ENCODE results near the gene ITPR2.

The ITPR2 gene

GRCh38 chr12:26830783-26831551 lies 2.0 kb downstream of the ITPR2 start:
- Histone ChIP-seq H3K4me3 (replicated peaks; ENCODE audit: low read depth, low read length) (peak overlapping the region; percentile 67), H3K27me3 (replicated peaks; ENCODE audit: control insufficient read depth, insufficient read depth, low read length) (no peaks in the 10 kb centered on the region), H3K36me3 (ENCODE audit: control insufficient read depth, insufficient read depth, low read length) (no peaks in the 10 kb centered on the region; the same call in 1 of the 2 replicates)
- no peak for DNase-seq (ENCODE audit: extremely low read depth, insufficient read length)
- no peak for TF ChIP-seq CTCF (IDR thresholded peaks at IDR 0.05; ENCODE audit: insufficient read depth, low read length, poor library complexity, severe bottlenecking)

- no peaks in the 10 kb centered on the region; the same call in 1 of the 2 replicates for H3K36me3 ChIP-seq (ENCODE audit: control insufficient read depth, insufficient read depth, low read length)
- no peak for DNase-seq (ENCODE audit: extremely low read depth, insufficient read length)
- no peaks in the 10 kb centered on the region for H3K27me3 ChIP-seq (replicated peaks; ENCODE audit: control insufficient read depth, insufficient read depth, low read length)
- H3K4me3 ChIP-seq (replicated peaks; ENCODE audit: low read depth, low read length) = peak overlapping the region; percentile 67
- no peak for TF ChIP-seq CTCF (IDR thresholded peaks at IDR 0.05; ENCODE audit: insufficient read depth, low read length, poor library complexity, severe bottlenecking)
Measured at GRCh38 chr12:26830363-26830762, 2.6 kb downstream of the ITPR2 start.

GRCh38 chr12:26828280-26829073 lies 4.5 kb downstream of the ITPR2 start:
- no peak overlapping the region; the same call in 1 of the 2 replicates for H3K4me3 ChIP-seq (replicated peaks; ENCODE audit: low read depth, low read length)
- TF ChIP-seq CTCF (IDR thresholded peaks at IDR 0.05; ENCODE audit: insufficient read depth, low read length, poor library complexity, severe bottlenecking) = no peak
- no peaks in the 10 kb centered on the region for H3K27me3 ChIP-seq (replicated peaks; ENCODE audit: control insufficient read depth, insufficient read depth, low read length)
- no peak for DNase-seq (ENCODE audit: extremely low read depth, insufficient read length)
- peaks cover 3% of the 10 kb centered on the region for H3K36me3 ChIP-seq (ENCODE audit: control insufficient read depth, insufficient read depth, low read length)

GRCh38 chr12:26826437-26826836 lies 6.6 kb downstream of the ITPR2 start:
- TF ChIP-seq CTCF (IDR thresholded peaks at IDR 0.05; ENCODE audit: insufficient read depth, low read length, poor library complexity, severe bottlenecking) = no peak

GRCh38 chr12:26825459-26826016 lies 7.5 kb downstream of the ITPR2 start:
- no peak for TF ChIP-seq CTCF (IDR thresholded peaks at IDR 0.05; ENCODE audit: insufficient read depth, low read length, poor library complexity, severe bottlenecking)
- H3K27me3 ChIP-seq (replicated peaks; ENCODE audit: control insufficient read depth, insufficient read depth, low read length) = no peaks in the 10 kb centered on the region
- peaks cover 3% of the 10 kb centered on the region; the same call in 1 of the 2 replicates for H3K36me3 ChIP-seq (ENCODE audit: control insufficient read depth, insufficient read depth, low read length)
- no peak for DNase-seq (ENCODE audit: extremely low read depth, insufficient read length)
- H3K4me3 ChIP-seq (replicated peaks; ENCODE audit: low read depth, low read length) = no peak overlapping the region

More at GRCh38 chr12:26826437-26826836, 6.6 kb downstream of the ITPR2 start:
- peaks cover 3% of the 10 kb centered on the region for H3K36me3 ChIP-seq (ENCODE audit: control insufficient read depth, insufficient read depth, low read length)
- no peak for DNase-seq (ENCODE audit: extremely low read depth, insufficient read length)
- no peak overlapping the region for H3K4me3 ChIP-seq (replicated peaks; ENCODE audit: low read depth, low read length)
- H3K27me3 ChIP-seq (replicated peaks; ENCODE audit: control insufficient read depth, insufficient read depth, low read length) = no peaks in the 10 kb centered on the region
